A549 treated with AZD9567 at 1 μM for 4 hours (cell line): Measurements from ENCODE around the gene ZIC5. TPM values are rescaled to one million over a fixed set of nuclear protein-coding genes. Genes with fewer than 3 reads are reported as not detected.

Source experiments
- total RNA-seq: library from RNA; stranded (reverse); fragments of 200-300 nt; extraction: Qiagen RNA extraction; gene quantifications from 5 replicates; pipeline ENCODE4 v1.2.3, GENCODE V29; 2022; ENCODE audit not compliant: insufficient read depth

The ZIC5 gene
- total RNA-seq = 2.2 to 4.4 TPM (median 2.2 TPM) in 5 replicates

DNA sequence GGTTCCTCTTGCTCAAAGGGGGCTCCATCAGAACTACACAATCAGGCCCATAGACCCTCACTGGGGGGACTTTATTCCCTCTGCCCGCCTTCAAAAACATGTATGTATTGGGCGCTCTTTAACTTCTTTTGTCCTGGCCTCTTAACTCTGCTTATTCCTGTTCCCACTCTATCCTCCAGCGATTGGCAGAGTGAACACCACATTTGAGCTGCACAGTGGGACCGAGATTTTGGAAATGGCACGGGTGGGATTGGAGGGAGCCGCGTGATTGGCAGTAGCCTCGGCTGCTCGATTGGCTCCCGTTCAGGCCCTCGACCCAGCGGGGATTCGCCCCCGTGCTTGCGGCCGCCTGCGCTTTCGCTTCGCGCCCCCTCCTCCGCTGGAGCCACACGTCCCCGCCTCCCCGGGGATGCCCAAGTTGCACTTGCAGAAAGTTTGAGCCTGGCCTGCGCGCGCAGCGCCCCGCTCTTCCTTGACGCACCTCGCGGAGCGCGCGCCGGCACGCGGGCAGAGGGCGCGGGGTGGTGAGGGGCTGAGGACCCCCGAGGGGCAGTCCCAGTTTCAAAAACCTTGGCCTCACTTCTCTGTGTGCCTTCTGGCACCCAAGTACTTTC, at the start of gene ZIC5:
Gene ZIC5, minus strand, starts transcription at position 192 of the 614 bp plus-strand sequence. Its CDS starts 164 bp downstream, at position 28.

DNA sequence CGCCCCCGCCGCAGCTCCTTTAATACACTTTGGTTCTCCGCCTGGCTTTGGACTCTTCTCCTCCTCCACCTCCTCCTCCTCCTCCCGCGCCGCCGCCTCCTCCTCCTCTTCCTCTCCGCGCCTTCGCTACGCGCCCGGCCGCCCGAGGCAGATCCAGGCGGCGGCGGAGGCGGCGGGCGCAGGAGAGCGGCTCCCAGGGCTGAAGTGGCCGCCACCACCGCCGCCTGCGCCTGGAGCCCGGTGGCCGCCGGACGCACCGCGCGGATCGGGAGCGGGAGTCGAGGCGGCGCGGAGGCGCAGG, 10.1 kb upstream of the ZIC5 start, which contains the start of gene ZIC2:
Gene ZIC2, plus strand, starts transcription at position 50 of the 301 bp plus-strand sequence. CDS start 281 bp downstream, outside the sequence.

Other genes with a start within 250 kb of the ZIC5 start
- gene ZIC2, start 10.0 kb upstream of the ZIC5 start, total RNA-seq = 5.5 to 15.0 TPM (median 7.1 TPM) in 5 replicates
- 8.9 to 10.1 TPM (median 9.2 TPM) in 5 replicates for gene PCCA, start 117.3 kb upstream of the ZIC5 start, total RNA-seq